Measurements from ENCODE around the gene GAB2.

DNA sequence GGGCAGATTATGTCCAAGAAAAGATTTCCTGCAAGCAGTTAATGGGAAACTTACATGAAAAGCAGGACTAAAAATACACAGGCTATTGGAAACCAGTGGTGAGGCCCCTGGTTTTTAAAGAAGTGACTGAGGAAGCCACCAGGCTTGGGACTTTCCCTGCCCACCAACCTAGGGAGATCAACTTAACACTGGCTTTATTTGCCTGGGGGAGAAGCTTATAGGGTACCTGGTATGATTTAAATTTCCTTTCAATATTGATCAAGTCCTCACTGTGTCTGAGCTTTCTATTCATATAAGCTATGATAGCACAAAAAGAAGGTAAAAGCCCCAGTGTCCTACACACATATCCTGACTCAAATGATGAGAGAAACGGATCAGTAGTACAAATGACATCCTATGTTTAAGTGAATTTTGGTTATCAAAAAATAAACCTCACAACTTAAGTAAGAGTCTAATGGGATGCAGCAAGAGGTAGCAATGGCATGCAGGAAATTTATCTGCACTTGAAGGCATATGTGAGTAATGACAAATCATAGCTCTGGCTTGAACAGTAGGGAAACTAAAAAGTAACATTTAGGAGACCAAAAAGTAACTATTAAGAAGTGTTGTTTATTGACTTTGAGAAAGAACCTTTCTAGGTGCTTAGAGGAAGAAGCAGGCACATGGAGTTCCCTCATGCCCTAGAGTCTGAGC lies 85.3 kb downstream of the GAB2 start:
- TF ChIP-seq ETV6 (CRISPR knock-in tag; conservative IDR thresholded peaks at IDR 0.05): no peak
- TF ChIP-seq MAZ (IDR thresholded peaks at IDR 0.05; ENCODE audit: borderline replicate concordance, low read depth, low read length): no peak
- TF ChIP-seq MAZ (CRISPR knock-in tag; IDR thresholded peaks at IDR 0.05; ENCODE audit: low read depth): no peak
- TF ChIP-seq JUN (CRISPR knock-in tag; IDR thresholded peaks at IDR 0.05): no peak
- TF ChIP-seq MTA1 (CRISPR knock-in tag; IDR thresholded peaks at IDR 0.05; ENCODE audit: borderline replicate concordance): no peak
- TF ChIP-seq, protein P1, sequence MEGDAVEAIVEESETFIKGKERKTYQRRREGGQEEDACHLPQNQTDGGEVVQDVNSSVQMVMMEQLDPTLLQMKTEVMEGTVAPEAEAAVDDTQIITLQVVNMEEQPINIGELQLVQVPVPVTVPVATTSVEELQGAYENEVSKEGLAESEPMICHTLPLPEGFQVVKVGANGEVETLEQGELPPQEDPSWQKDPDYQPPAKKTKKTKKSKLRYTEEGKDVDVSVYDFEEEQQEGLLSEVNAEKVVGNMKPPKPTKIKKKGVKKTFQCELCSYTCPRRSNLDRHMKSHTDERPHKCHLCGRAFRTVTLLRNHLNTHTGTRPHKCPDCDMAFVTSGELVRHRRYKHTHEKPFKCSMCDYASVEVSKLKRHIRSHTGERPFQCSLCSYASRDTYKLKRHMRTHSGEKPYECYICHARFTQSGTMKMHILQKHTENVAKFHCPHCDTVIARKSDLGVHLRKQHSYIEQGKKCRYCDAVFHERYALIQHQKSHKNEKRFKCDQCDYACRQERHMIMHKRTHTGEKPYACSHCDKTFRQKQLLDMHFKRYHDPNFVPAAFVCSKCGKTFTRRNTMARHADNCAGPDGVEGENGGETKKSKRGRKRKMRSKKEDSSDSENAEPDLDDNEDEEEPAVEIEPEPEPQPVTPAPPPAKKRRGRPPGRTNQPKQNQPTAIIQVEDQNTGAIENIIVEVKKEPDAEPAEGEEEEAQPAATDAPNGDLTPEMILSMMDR (CRISPR knock-in tag; IDR thresholded peaks at IDR 0.05): no peak
- no peak for TF ChIP-seq EZH2 (conservative IDR thresholded peaks at IDR 0.05; ENCODE audit: low read depth, low read length)
- no peak for TF ChIP-seq HCFC1 (IDR thresholded peaks at IDR 0.05; ENCODE audit: low read depth, low read length)
- TF ChIP-seq REL (CRISPR knock-in tag; conservative IDR thresholded peaks at IDR 0.05): no peak
- TF ChIP-seq, protein P2, sequence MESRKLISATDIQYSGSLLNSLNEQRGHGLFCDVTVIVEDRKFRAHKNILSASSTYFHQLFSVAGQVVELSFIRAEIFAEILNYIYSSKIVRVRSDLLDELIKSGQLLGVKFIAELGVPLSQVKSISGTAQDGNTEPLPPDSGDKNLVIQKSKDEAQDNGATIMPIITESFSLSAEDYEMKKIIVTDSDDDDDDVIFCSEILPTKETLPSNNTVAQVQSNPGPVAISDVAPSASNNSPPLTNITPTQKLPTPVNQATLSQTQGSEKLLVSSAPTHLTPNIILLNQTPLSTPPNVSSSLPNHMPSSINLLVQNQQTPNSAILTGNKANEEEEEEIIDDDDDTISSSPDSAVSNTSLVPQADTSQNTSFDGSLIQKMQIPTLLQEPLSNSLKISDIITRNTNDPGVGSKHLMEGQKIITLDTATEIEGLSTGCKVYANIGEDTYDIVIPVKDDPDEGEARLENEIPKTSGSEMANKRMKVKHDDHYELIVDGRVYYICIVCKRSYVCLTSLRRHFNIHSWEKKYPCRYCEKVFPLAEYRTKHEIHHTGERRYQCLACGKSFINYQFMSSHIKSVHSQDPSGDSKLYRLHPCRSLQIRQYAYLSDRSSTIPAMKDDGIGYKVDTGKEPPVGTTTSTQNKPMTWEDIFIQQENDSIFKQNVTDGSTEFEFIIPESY (CRISPR knock-in tag; IDR thresholded peaks at IDR 0.05): no peak
